ENCODE results near the gene EFNA1. TPM values are rescaled to one million over a fixed set of nuclear protein-coding genes. Genes with fewer than 3 reads are reported as not detected.

The EFNA1 gene
- polyA plus RNA-seq, 3 donors: 60.4 to 78.9 (median 65.0) TPM

DNA sequence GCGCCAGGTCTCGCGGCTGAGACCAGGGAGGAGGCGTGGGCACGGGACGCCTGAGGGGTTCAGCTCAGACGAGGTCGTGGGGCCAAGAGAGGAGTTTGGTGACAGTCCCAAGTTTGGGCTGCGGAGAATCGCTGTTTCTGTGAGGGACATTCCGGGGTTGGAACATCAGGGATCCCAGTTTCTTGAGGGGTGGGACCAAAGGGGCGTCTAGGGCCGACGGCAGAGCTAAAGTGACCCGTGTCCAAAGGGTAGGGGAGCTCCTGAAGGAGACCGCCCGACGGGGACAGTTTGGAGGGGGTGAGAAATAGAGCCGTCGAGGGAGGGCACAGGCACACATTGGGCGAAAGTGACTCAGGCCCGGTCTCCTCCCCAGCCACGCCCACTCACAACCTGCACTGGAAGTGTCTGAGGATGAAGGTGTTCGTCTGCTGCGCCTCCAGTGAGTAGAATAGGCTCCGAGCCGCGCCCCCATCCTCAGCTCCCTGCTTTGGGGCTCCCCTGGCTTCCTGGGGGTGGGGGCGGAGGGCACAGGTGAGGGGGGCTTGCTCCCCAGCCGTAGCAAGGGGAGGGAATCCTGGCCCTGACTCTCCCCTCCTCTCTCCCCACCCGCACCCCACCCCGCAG lies 42.1 kb upstream of the EFNA1 start:
- no peak for DNase-seq (ENCODE audit: extremely low read depth in 1 of 11, low read depth in 9 of 11, low spot score in 4 of 11)

DNA sequence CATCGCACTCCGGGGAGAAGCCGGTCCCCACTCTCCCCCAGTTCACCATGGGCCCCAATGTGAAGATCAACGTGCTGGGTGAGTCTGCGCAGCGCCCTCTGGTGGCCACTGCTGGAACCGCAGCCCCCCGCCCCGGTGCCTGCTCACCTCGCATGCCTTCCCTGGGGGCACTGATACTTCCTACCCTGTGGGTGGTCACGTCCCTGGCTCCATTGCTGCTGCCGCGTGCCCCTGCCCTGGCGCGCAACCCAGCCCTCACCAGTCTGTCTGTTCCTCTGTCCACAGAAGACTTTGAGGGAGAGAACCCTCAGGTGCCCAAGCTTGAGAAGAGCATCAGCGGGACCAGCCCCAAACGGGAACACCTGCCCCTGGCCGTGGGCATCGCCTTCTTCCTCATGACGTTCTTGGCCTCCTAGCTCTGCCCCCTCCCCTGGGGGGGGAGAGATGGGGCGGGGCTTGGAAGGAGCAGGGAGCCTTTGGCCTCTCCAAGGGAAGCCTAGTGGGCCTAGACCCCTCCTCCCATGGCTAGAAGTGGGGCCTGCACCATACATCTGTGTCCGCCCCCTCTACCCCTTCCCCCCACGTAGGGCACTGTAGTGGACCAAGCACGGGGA lies 41.4 kb upstream of the EFNA1 start:
- DNase-seq (ENCODE audit: extremely low read depth in 1 of 11, low read depth in 9 of 11, low spot score in 4 of 11): no peak

DNA sequence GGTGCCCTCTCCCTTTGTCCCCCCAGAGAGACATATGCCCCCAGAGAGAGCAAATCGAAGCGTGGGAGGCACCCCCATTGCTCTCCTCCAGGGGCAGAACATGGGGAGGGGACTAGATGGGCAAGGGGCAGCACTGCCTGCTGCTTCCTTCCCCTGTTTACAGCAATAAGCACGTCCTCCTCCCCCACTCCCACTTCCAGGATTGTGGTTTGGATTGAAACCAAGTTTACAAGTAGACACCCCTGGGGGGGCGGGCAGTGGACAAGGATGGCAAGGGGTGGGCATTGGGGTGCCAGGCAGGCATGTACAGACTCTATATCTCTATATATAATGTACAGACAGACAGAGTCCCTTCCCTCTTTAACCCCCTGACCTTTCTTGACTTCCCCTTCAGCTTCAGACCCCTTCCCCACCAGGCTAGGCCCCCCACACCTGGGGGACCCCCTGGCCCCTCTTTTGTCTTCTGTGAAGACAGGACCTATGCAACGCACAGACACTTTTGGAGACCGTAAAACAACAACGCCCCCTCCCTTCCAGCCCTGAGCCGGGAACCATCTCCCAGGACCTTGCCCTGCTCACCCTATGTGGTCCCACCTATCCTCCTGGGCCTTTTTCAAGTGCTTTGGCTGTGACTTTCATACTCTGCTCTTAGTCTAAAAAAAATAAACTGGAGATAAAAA lies 40.7 kb upstream of the EFNA1 start:
- DNase-seq (ENCODE audit: extremely low read depth in 1 of 11, low read depth in 9 of 11, low spot score in 4 of 11): no peak

DNA sequence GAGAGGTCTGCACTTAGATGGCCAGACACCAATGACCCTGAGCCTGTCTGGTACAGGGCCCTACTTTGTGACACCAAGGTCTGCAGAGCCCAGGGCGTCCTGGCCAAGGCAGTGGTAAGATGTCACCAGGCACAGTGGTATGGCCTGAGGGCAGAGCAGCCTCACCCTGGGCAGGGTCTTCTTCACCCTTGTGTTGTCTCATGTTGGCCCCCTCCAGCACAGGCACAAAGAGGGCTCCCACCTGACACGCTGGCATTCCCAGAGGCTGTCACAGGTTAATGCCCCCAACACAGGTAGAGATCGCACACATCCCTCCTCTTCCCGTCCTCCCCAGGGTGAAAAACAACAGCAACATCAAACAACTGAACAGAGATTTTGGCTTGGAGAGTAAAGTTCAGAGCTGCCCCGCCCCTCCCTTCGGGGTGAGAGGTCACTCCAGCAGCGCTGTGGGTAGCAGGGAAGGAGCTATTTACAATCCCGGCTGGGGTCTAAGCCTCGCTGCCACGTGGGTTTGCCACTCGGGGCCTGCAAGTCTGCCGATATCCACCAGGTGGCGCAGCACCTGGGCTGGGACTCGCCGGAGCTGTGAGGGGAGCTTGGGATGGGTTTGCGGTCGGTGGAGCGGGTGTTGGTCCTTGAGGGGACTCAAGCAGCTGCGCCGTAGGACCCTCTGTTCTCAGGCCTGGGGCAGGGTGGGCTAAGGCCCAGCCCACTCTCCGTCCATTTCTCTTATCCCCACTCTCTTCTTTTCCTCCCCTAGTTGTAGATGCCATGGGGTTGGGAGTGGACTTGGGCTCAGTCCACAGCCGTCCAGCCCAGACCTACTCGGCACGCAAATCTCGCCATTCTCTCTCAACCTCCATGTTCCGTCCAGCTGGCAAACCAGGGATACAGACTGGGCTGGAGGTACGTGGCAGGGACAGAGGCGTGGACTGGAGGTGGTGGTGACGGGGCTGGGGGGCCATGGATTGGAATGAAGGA lies 36.3 kb upstream of the EFNA1 start:
- DNase-seq (ENCODE audit: extremely low read depth in 1 of 11, low read depth in 9 of 11, low spot score in 4 of 11): peak in 2 of 11 donors; percentile 69 to 76

DNA sequence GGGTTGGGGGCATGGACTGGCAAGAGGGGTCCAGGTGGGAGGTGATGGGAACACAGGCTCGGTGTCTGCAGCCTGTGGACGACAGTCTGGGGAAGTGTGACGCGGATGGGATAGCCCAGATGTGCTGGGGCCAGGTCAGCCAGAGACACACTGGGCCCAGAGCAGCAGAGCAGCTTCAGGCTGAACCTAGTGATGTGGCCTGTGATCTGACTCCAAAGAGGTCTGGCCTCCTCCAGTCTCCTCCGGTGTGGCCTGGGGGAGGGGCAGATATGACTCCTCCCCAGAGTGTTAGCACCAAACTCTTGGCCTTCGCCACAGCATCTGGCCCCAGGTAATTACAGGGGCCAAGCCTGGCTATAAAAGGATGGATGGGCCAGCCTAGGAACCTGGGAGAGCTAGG lies 35.5 kb upstream of the EFNA1 start:
- DNase-seq (ENCODE audit: extremely low read depth in 1 of 11, low read depth in 9 of 11, low spot score in 4 of 11): no peak

DNA sequence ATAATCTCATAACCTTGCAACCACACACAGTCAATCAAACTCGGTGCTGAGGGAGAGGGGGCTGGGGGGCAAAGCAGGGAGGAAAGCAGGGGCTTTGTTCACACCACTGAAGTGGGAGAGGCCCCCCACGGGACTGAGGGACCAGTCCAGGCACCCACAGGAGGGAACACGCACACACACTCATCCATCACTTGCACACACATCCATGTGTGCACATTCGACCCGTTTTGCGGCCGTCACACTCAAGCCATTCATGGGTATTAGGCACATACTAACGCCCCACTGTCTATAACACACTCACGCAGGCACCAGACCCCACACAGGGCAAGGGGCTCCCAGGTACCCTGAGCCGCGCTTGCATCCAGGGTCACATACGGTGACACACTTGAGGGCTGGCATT lies 35.0 kb upstream of the EFNA1 start:
- no peak for DNase-seq (ENCODE audit: extremely low read depth in 1 of 11, low read depth in 9 of 11, low spot score in 4 of 11)

DNA sequence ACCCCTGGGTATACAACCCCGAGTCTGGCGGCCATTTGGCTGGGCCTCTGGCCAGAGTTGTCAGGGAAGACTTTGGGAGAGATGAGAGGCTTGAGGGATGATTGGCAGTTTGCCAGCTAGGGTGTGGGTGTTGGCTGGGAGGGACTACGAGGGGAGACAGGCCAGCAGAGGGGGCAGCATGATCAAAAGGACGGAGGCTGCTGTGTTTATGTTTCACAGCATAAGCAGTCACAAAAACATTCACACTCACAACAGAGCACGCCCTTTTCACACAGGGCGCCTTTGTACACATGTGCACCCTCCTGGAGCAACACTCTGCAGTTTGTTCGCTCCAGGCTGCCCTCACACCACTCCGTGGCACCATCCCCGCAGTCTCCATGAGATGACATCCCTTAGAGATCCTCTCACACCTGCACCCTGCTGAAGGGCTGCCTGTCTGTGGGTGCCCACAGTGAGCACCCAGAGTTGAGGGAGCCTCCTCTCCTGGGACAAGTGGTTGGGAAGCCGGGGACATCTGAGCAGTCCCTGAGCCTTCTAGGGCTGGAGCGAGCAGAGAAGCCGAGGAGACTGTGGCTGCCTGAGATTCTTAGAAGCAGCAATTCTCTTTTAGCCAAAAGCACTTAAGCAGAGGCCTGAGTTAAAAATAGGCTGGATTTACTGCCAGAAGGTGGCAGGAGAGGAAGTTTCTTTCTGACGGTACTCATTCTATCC lies 33.6 kb upstream of the EFNA1 start:
- no peak for DNase-seq (ENCODE audit: extremely low read depth in 1 of 11, low read depth in 9 of 11, low spot score in 4 of 11)

DNA sequence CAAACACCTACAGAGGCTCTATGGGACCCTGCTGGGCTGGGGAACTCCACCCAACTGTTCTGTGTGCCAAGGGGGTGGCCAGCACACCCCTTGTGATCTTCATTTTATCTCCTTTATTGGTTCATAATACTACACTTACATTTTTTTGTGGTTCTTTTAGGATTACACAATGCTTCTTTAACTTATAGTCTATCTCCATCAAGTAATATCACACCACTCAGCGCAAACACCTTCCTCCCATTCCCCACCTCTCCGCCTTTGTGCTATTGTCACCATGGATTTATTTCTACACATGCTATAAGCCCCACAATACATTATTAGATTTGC lies 33.1 kb upstream of the EFNA1 start:
- no peak for DNase-seq (ENCODE audit: extremely low read depth in 1 of 11, low read depth in 9 of 11, low spot score in 4 of 11)

DNA sequence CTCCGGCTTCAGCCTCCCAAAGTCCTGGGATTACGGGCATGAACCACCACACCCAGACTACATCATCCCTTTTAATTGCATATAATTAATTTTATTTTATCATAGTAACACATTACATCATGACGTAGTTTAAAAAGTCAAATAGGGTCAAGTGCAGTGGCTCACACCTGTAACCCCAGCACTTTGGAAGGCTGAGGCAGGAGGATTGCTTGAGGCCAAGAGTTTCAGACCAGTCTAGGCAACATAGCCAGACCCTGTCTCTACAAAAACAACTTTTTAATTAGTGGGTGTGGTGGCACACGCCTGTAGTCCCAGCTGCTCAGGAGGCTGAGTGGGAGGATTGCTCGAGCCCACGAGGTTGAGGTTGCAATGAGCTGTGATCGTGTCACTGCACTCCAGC lies 28.3 kb upstream of the EFNA1 start:
- no peak for DNase-seq (ENCODE audit: extremely low read depth in 1 of 11, low read depth in 9 of 11, low spot score in 4 of 11)

DNA sequence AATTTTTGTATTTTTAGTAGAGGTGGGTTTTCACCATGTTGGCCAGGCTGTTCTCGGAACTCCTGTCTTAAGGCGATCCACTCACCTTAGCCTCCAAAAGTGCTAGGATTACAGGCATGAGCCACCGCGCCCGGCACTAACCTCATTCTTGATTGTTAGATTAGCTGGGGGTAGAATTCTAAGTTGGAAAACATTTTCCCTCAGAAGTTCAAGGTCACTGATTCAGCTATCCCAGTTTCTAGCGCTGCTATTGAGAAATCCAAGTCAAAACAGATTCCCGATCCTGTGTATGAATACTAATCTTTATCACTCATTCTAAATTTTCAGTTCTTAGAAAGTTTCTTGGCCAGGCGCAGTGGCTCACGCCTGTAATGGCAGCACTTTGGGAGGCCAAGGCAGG lies 24.4 kb upstream of the EFNA1 start:
- DNase-seq (ENCODE audit: extremely low read depth in 1 of 11, low read depth in 9 of 11, low spot score in 4 of 11): no peak

DNA sequence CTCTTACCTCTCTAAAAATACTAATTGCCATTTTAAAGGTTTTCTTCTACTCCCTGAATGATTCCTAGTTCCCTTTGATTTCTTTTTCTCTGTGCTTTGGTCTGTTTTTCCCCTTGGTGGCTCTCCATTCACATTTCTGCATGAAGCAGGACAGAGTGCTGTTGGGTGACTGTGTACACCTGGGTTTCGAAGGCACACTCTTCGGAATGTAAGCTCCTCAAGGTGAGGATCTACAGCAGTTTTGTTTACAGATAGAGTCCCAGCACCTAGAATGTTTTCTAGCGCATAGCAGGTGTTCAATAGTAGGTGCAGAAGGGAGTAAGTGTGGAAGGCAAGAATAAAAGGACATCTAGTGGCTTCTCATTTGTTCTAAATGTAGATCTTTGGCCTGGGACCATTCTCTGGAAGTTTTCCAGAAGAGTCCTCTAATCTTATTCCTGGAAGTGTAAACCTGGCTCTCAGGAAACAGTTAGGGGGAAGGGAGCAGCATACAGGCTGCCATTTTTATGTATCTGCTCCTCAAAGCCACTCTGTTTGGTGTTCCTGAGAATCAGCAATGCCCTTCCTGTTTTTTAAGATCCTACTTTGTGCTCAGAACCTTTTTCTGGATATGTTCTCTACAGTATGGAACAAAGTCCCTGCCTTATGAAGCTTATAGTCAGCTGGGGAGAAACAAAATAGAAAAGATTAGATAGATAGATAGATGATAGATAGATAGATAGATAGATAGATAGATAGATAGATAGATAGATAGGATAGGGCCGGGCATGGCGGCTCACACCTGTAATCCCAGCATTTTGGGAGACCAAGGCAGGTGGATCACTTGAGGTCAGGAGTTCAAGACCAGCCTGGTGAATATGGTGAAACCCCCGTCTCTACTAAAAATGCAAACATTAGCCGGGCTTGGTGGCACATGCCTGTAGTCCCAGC lies 22.8 kb upstream of the EFNA1 start:
- DNase-seq (ENCODE audit: extremely low read depth in 1 of 11, low read depth in 9 of 11, low spot score in 4 of 11): no peak

DNA sequence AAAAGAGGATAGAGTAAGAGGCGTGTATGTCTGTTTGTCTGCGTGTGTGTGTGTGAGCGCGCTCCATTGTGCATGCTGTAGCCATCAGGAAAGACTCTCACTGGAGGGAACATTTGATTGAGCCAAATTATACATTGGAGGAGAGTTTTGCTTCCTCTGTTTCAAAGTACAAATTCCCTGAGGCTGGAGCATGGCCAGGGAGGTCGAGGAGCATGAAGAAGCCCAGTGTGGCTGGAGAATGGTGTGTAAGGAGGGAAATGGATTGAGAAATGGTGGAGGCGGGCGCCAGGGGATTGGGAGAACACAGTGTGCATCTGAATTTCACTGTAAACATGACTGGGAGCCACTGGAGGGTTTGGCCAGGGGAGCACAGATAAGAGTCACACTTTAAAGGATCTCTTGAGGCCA lies 22.1 kb upstream of the EFNA1 start:
- DNase-seq (ENCODE audit: extremely low read depth in 1 of 11, low read depth in 9 of 11, low spot score in 4 of 11): no peak

DNA sequence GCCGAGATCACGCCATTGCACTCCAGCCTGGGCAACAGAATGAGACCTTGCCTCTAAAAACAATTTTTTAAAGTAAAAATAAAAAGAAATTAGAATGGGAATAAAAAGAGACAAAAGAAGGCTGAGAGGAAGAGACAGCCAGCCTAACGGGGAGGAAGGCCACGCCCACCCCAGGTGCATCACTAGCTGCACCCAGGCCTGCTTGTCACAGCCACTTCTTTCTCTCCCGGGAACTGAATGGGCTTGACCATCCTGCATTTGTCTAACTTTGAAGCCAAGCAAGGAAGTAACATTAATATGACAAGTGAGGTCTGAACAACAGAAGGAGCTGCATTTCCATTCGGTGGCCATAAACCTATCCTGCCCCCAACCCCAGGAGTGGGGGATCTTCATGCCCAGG lies 20.8 kb upstream of the EFNA1 start:
- DNase-seq (ENCODE audit: extremely low read depth in 1 of 11, low read depth in 9 of 11, low spot score in 4 of 11): no peak

DNA sequence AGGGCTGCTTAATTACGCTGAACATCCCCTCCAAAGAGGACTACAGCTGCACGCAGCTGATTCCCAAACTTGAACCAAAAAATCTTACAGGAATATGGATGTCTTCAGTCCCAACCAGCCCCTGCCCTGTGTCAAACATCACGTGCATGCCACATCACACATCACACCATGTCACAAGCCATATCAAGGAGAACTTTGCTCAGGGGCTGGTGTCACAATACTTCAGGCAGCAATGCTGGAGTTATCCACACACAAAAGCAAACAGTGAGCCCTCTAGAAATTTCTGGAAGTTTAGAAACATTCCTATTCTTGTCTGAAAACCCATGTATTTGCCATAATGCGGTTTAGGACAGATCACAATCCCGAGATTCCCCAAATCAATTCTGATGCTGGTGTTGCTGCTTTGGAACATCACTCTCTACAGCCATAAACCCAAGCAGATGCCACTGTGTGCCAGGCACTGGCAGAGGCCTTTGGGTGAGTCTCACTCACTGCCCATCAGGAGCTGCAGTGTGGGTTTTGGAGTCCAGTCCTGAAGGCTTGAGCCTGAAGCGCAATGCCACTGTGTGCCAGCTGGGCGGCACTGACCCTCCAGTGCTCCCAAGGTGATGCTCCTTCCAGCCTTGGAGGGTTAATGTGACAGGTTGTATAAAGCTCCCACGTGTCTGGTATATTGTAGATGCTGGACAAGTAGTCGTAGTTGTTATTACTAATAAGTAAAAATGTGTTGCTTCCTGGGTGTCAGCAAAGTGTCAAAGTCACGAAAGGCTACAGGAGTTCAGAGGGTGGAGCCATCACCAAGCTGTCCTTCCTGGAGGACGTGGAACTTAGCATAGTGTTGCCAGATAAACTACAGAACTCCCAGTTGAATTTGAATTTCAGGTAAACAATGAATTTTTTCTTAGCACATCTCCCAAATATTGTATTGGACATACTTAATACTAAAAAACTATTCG lies 20.1 kb upstream of the EFNA1 start:
- no peak for DNase-seq (ENCODE audit: extremely low read depth in 1 of 11, low read depth in 9 of 11, low spot score in 4 of 11)

DNA sequence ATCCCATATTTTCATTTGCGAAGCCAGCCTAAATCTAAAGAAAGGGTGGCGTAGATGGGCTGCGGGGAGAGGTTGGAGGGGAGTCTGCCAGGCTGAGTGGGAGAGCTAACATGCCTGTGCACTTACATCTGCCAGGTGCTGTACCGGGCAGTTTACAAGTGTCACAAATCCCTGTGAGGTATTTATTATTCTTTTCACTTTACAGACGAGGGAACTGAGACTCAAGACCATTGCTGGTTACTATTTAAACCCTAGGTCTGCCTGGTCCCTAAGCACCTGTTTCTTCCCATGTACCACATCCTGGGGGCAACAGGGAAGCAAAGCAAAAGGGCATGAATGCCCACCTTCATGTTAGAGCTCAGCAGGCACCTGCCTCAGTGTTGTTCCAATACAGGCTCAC lies 19.4 kb upstream of the EFNA1 start:
- no peak for DNase-seq (ENCODE audit: extremely low read depth in 1 of 11, low read depth in 9 of 11, low spot score in 4 of 11)

DNA sequence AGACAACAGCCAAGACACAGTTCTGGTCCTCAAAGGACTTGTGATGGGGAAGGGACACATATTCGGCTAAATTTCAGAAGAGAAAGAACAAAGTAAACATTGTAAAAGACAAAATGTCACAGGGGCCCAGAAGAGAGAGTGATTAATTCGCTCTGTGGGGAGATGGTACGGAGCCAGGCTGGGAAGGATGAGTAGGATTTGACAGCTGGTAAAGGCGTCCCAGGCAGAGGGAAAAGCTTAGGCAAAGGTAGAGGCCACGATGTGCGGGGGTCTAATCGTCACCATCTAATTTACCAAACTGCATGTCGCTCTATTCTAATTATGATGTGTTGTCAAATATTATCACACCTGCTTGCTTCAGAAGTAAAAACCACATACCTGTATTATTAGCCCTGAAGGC lies 17.3 kb upstream of the EFNA1 start:
- no peak for DNase-seq (ENCODE audit: extremely low read depth in 1 of 11, low read depth in 9 of 11, low spot score in 4 of 11)

DNA sequence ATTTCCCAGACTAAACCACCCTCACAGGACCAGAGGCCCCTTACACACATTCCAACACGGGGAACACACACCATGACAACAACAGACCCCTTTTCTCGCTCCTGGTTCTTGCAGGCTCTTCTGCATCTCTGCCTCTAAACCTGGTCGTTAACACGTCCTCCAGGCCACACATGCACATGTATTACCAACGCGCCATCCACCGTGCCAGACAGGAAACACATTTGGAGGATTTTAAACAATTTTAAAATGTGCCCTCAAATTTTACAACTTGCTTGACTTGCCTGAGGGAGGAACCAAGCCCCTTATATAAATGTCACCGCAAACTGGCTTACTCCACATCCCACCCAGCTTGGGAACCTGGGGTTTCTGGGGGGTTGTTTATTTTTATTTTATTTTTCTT lies 16.9 kb upstream of the EFNA1 start:
- DNase-seq (ENCODE audit: extremely low read depth in 1 of 11, low read depth in 9 of 11, low spot score in 4 of 11): no peak
